Esophagus muscularis mucosa (tissue), 4 donors: ENCODE results near the gene SLC35A2. TPM values are rescaled to one million over a fixed set of nuclear protein-coding genes. Genes with fewer than 3 reads are reported as not detected.

Experiments
- DNase-seq: peaks from one replicate; pipeline ENCODE4 v3.0.0-alpha.2; 2017; ENCODE audit errors: extremely low spot score
- H3K27ac ChIP-seq, 4 donors: fragments of 200-600 bp; sonication (generic); replicated peaks in 1 of 4; 1 replicate in 3 of 4; 2 replicates in 1 of 4; pipeline ENCODE4 v1.5.1; 2016 to 2019; ENCODE audit warnings: mild to moderate bottlenecking in 1 of 4
- H3K27me3 ChIP-seq, 4 donors: fragments of 200-600 bp; sonication (generic); one replicate each; pipeline versions ENCODE4 v1.5.1 to v1.6.0; 2016 to 2019
- H3K36me3 ChIP-seq, 4 donors: fragments of 200-600 bp; sonication (generic); one replicate each; pipeline ENCODE4 v1.5.1; 2016 to 2019
- H3K4me1 ChIP-seq, 4 donors: fragments of 200-600 bp; sonication (generic); one replicate each; pipeline ENCODE4 v1.5.1; 2016 to 2019
- H3K4me3 ChIP-seq, 4 donors: fragments of 200-600 bp; sonication (generic); 1 replicate in 2 of 4; 2 replicates in 2 of 4; pipeline ENCODE4 v1.5.1; 2016 to 2019; ENCODE audit warnings: mild to moderate bottlenecking in 4 of 4, moderate library complexity in 1 of 4
- H3K9me3 ChIP-seq, 4 donors: fragments of 200-600 bp; sonication (generic); 1 replicate in 3 of 4; 2 replicates in 1 of 4; pipeline ENCODE4 v1.5.1; 2016 to 2019
- EP300 ChIP-seq: sonication (generic); formaldehyde crosslinking; IDR thresholded peaks from one replicate; pipeline ENCODE4 v1.6.1; 2017; ENCODE audit warnings: antibody characterized with exemption
- POLR2A ChIP-seq: fragments of 450-650 bp; IDR thresholded peaks from one replicate; pipeline ENCODE4 v1.6.1; 2017; ENCODE audit warnings: antibody characterized with exemption, moderate library complexity, mild to moderate bottlenecking, low read depth
- POLR2AphosphoS5 ChIP-seq, 2 donors: sonication (generic); formaldehyde crosslinking; IDR thresholded peaks; one replicate each; pipeline ENCODE4 v1.6.1; 2017; ENCODE audit warnings: antibody characterized with exemption in 2 of 2
- WGBS: methylation state at CpG from one replicate; pipeline ENCODE4 v1.1.5; 2018; 5-methylcytosine and 5-hydroxymethylcytosine counted together
- intact Hi-C: fragments of 100-400 bp; cut with DNase I; formaldehyde crosslinking; loops from one replicate; pipeline ENCODE4 v1.15.1; 2023
- total RNA-seq, 4 donors: library from RNA; depleted of rRNA; stranded (reverse); fragments of >200 nt; gene quantifications; one replicate each; pipeline versions ENCODE4 v1.1.0 to v1.2.1, GENCODE V29; 2016
- TF ChIP-seq, protein P1 (sequence below), 3 experiments: fragments of 200-600 bp in 2 of 3; fragments of 450-650 bp in 1 of 3; sonication (generic) in 2 of 3; IDR thresholded peaks; one replicate each; pipeline ENCODE4 v1.5.1; 2017 to 2019; ENCODE audit warnings: antibody characterized with exemption in 3 of 3, mild to moderate bottlenecking in 2 of 3, moderate library complexity in 1 of 3

The SLC35A2 gene
- total RNA-seq, 4 donors from 2014 or later: 7.3 to 13.4 (median 10.0) TPM

DNA sequence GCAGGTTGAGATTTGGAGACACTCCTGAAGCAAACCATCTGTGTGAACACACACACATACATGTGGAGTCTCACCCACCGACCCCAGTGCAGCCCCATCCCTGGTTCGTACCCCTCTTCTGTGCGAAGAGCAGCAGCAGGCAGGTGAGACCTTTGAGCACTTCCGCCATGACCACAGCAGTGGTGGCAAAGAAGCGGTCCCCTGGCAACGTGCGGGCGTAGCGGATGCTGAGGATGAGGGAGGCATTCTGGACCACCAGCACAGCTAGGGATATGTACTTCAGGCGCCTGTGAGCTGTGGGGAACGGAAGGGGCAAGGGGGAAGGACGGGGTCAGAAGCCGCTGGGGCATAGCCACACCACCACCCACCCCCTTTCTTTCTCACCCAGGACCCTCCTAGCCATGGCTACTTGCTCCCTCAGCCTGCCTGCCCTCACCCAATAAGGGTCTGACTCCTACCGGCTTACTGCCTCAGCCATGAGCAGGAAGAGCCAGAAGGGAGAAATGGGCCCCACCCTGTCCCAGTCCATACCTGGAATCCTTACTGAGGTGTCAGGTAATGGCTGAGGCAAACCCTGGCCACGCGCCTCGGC lies 1.6 kb downstream of the SLC35A2 start:
- H3K4me3 ChIP-seq: no peak overlapping the region
- H3K9me3 ChIP-seq: no peaks in the 10 kb centered on the region
- H3K36me3 ChIP-seq: peaks cover 0 to 40% (median 27%) of the 10 kb centered on the region in 4 donors
- H3K27me3 ChIP-seq: no peaks in the 10 kb centered on the region
- DNase-seq: no peak
- TF ChIP-seq POLR2A: no peak
- no peak for TF ChIP-seq EP300
- TF ChIP-seq, protein P1, sequence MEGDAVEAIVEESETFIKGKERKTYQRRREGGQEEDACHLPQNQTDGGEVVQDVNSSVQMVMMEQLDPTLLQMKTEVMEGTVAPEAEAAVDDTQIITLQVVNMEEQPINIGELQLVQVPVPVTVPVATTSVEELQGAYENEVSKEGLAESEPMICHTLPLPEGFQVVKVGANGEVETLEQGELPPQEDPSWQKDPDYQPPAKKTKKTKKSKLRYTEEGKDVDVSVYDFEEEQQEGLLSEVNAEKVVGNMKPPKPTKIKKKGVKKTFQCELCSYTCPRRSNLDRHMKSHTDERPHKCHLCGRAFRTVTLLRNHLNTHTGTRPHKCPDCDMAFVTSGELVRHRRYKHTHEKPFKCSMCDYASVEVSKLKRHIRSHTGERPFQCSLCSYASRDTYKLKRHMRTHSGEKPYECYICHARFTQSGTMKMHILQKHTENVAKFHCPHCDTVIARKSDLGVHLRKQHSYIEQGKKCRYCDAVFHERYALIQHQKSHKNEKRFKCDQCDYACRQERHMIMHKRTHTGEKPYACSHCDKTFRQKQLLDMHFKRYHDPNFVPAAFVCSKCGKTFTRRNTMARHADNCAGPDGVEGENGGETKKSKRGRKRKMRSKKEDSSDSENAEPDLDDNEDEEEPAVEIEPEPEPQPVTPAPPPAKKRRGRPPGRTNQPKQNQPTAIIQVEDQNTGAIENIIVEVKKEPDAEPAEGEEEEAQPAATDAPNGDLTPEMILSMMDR (IDR thresholded peaks at IDR 0.05): no peak
- TF ChIP-seq POLR2AphosphoS5 (IDR thresholded peaks at IDR 0.05): no peak
- no peak overlapping the region for H3K27ac ChIP-seq
- WGBS: 90% methylated on average over 16 of the region's 17 CpGs
- peaks cover 5 to 21% (median 16%) of the 10 kb centered on the region in 4 donors for H3K4me1 ChIP-seq
- intact Hi-C loops: no loop called here

DNA sequence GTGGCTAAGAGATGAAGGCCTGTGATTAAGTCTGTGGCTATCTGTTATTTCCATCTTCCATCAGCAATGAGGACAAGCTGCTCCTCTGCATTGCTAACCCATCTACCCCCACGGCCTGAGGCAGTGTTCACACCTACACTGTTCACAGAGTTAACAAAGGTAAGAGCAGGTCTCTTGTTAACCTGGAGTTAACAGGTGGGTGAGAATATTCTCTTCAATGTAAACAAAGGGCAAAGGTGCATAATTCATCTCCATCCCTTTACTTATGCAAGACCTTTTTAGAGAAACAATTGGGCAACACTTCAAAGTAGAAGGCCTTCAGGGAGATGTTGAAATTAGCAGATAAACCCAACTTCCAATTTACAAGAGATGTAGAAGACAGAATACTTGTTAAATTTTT lies 2.8 kb downstream of the SLC35A2 start:
- peaks cover 0 to 38% (median 27%) of the 10 kb centered on the region in 4 donors for H3K36me3 ChIP-seq
- TF ChIP-seq POLR2A (no peak), POLR2AphosphoS5 (IDR thresholded peaks at IDR 0.05) (no peak), EP300 (no peak)
- TF ChIP-seq, protein P1 (IDR thresholded peaks at IDR 0.05): no peak
- no peak overlapping the region for H3K27ac ChIP-seq
- WGBS: 69% methylated on average over 1 of the region's 1 CpG
- H3K27me3 ChIP-seq: no peaks in the 10 kb centered on the region
- DNase-seq: no peak
- no peak overlapping the region for H3K4me3 ChIP-seq
- intact Hi-C loops: no loop called here
- peaks cover 5 to 21% (median 16%) of the 10 kb centered on the region in 4 donors for H3K4me1 ChIP-seq
- no peaks in the 10 kb centered on the region for H3K9me3 ChIP-seq

DNA sequence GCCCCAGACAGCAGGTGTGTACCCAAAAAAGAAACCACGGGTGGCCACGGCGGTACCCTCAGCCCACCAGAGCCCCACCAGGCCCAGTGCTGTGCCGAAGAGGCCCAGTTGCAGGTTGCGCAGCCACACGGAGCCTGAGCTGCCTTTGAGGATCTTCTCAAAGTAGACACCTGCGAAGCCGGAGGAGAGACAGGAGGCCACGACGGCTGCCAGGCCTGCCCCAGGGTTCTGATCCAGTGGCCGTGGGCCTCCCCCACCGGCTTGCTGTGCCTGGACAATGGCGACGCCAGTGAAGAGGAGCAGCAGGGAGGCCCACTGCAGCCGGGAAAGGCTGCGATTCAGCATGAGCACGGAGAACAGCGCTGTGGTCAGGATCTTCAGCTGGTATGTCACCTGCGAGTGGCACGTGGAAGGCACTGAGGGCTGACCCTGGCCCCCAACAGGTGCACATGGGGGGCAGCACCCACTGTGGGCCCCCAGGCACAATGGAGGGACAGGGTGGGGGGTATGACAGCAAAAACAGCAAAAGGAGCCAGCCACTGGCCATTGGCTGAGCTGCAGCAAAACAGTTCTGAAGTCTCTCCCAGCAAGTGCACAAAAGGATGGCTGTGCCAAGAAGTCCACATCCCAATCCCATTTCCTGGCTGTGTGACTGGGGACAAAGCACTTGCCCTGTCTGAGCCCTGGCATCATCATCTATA lies 6.2 kb downstream of the SLC35A2 start:
- Histone ChIP-seq H3K36me3 (peaks cover 0 to 69% (median 57%) of the 10 kb centered on the region in 4 donors), H3K27ac (no peak overlapping the region), H3K27me3 (no peaks in the 10 kb centered on the region), H3K9me3 (no peaks in the 10 kb centered on the region), H3K4me1 (peaks cover 0 to 7% (median 2%) of the 10 kb centered on the region in 4 donors), H3K4me3 (no peak overlapping the region)
- intact Hi-C loops: no loop called here
- TF ChIP-seq, protein P1 (IDR thresholded peaks at IDR 0.05): no peak
- TF ChIP-seq POLR2AphosphoS5 (IDR thresholded peaks at IDR 0.05): no peak
- TF ChIP-seq EP300: no peak
- no peak for TF ChIP-seq POLR2A
- no peak for DNase-seq
- WGBS: 89% methylated on average over 20 of the region's 20 CpGs

DNA sequence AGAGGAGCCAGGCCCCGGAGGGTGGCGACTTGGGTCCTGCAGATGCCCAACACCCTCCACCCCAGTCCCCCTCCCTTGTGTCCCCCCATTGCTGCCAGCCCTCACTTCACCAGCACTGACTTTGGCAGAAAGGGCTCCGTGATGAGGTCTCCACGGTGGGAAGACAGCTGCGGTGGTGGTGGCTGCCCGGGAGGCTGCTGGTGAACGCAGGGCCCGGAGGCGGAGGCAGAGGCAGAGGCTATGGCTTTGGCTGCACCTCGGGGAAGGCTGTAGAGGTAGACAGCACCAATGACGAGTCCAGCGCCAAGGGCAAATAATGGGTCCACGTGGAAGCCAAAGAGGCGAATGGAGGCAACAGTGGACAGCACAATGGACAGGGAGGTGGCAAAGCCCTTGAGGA lies 6.8 kb downstream of the SLC35A2 start:
- TF ChIP-seq EP300 (no peak), POLR2AphosphoS5 (IDR thresholded peaks at IDR 0.05) (no peak), POLR2A (no peak)
- TF ChIP-seq, protein P1 (IDR thresholded peaks at IDR 0.05): no peak
- H3K36me3 ChIP-seq: peaks cover 0 to 69% (median 59%) of the 10 kb centered on the region in 4 donors
- intact Hi-C loops: no loop called here
- peaks cover 0 to 4% (median 2%) of the 10 kb centered on the region in 4 donors for H3K4me1 ChIP-seq
- H3K27me3 ChIP-seq: no peaks in the 10 kb centered on the region
- DNase-seq: no peak
- H3K4me3 ChIP-seq: no peak overlapping the region
- no peak overlapping the region for H3K27ac ChIP-seq
- no peaks in the 10 kb centered on the region for H3K9me3 ChIP-seq
- 87% methylated on average over 11 of the region's 14 CpGs for WGBS
